ENCODE measurements around the gene SLC25A11.

GRCh38 chr17:4900231-4901107, 39.4 kb downstream of the SLC25A11 start:
- TF ChIP-seq CTCF (IDR thresholded peaks at IDR 0.05; ENCODE audit: low read depth, low read length, missing input control) = no peak
- no peak for TF ChIP-seq RXRA (IDR thresholded peaks at IDR 0.05)
- no peak for TF ChIP-seq EGR1 (IDR thresholded peaks at IDR 0.05; ENCODE audit: low read depth in 2 of 2)
- TF ChIP-seq RAD21 (IDR thresholded peaks at IDR 0.05) = no peak
- no peak for TF ChIP-seq MAX (IDR thresholded peaks at IDR 0.05)
- no peak for TF ChIP-seq SP1 (IDR thresholded peaks at IDR 0.05)
- TF ChIP-seq YY1 (IDR thresholded peaks at IDR 0.05) = no peak
- no peak for TF ChIP-seq ATF3 (IDR thresholded peaks at IDR 0.05)
- TF ChIP-seq JUND (IDR thresholded peaks at IDR 0.05) = no peak
- no peak for TF ChIP-seq TAF1 (conservative IDR thresholded peaks at IDR 0.05)
- no peak for TF ChIP-seq REST (IDR thresholded peaks at IDR 0.05)
- no peak for TF ChIP-seq NR2F2 (IDR thresholded peaks at IDR 0.05)
- TF ChIP-seq GABPA (IDR thresholded peaks at IDR 0.05 in 1 of 2, conservative IDR thresholded peaks at IDR 0.05 in 1 of 2) = peak in 1 of 2 donors; percentile 44

All from liver (tissue), 3 donors.